Astrocyte (in vitro differentiated cells and primary cell): ENCODE data around the gene BARX2. TPM values are rescaled to one million over a fixed set of nuclear protein-coding genes. Genes with fewer than 3 reads are reported as not detected.

Source experiments
- DNase-seq: peaks from one replicate; pipeline ENCODE4 v3.0.0-alpha.2; 2010; ENCODE audit warnings: low read depth
- FAIRE-seq: peaks from 2 replicates; lab custom pipeline; 2011; peaks lifted over from hg19 to GRCh38; lab: Jason Lieb, UNC
- H2AFZ ChIP-seq: 2 replicates; pipeline ENCODE4 v1.6.0; 2012; ENCODE audit warnings: low read depth, low read length, inconsistent platforms
- H3K27ac ChIP-seq: 2 replicates; pipeline ENCODE4 v1.5.1; 2011; ENCODE audit warnings: low read depth, low read length, inconsistent platforms
- H3K27me3 ChIP-seq: 2 replicates; pipeline ENCODE4 v1.6.0; 2011; ENCODE audit warnings: low read length, inconsistent platforms; ENCODE audit not compliant: insufficient read depth
- H3K36me3 ChIP-seq: 2 replicates; pipeline ENCODE4 v1.5.1; 2011; ENCODE audit warnings: low read length, inconsistent platforms; ENCODE audit not compliant: insufficient read depth
- H3K4me1 ChIP-seq: 2 replicates; pipeline ENCODE4 v1.5.1; 2011; ENCODE audit warnings: low read length, inconsistent platforms; ENCODE audit not compliant: insufficient read depth
- H3K4me2 ChIP-seq: 2 replicates; pipeline ENCODE4 v1.6.0; 2012; ENCODE audit warnings: low read length, inconsistent platforms
- H3K4me3 ChIP-seq: 2 replicates; pipeline ENCODE4 v1.5.1; 2011; ENCODE audit warnings: low read depth, mild to moderate bottlenecking, low read length, inconsistent platforms; ENCODE audit not compliant: insufficient read depth
- H3K79me2 ChIP-seq: 2 replicates; pipeline ENCODE4 v1.6.0; 2012; ENCODE audit warnings: mild to moderate bottlenecking, low read length, inconsistent platforms; ENCODE audit not compliant: insufficient read depth
- H3K9ac ChIP-seq: 2 replicates; pipeline ENCODE4 v1.6.0; 2012; ENCODE audit warnings: mild to moderate bottlenecking, low read length, inconsistent platforms
- H3K9me3 ChIP-seq: 2 replicates; pipeline ENCODE4 v1.5.1; 2012; ENCODE audit warnings: low read depth, mild to moderate bottlenecking, low read length, inconsistent platforms; ENCODE audit not compliant: insufficient read depth
- H4K20me1 ChIP-seq: 2 replicates; pipeline ENCODE4 v1.6.0; 2012; ENCODE audit warnings: low read length, inconsistent platforms; ENCODE audit not compliant: insufficient read depth
- H3K27ac Mint-ChIP-seq: one replicate; pipeline ENCODE4 v1.8.0; 2021; ENCODE audit warnings: mild to moderate bottlenecking, mixed read lengths; ENCODE audit not compliant: unreplicated experiment
- H3K27me3 Mint-ChIP-seq: one replicate; pipeline ENCODE4 v1.8.0; 2021; ENCODE audit warnings: low read depth, mixed read lengths; ENCODE audit not compliant: unreplicated experiment
- H3K36me3 Mint-ChIP-seq: one replicate; pipeline ENCODE4 v1.8.0; 2021; ENCODE audit warnings: low read depth, mixed read lengths; ENCODE audit not compliant: unreplicated experiment
- H3K4me1 Mint-ChIP-seq: one replicate; pipeline ENCODE4 v1.8.0; 2021; ENCODE audit warnings: low read depth, mixed read lengths; ENCODE audit not compliant: unreplicated experiment
- H3K4me3 Mint-ChIP-seq: one replicate; pipeline ENCODE4 v1.8.0; 2021; ENCODE audit warnings: mild to moderate bottlenecking, moderate library complexity, mixed read lengths; ENCODE audit not compliant: unreplicated experiment
- H3K9me3 Mint-ChIP-seq: one replicate; pipeline ENCODE4 v1.8.0; 2021; ENCODE audit warnings: mild to moderate bottlenecking, mixed read lengths; ENCODE audit not compliant: unreplicated experiment
- CTCF ChIP-seq: IDR thresholded peaks from 2 replicates; pipeline ENCODE4 v1.5.1; 2011; ENCODE audit warnings: low read depth, mild to moderate bottlenecking, inconsistent platforms, low read length, moderate library complexity; ENCODE audit not compliant: insufficient read depth
- EZH2 ChIP-seq: IDR thresholded peaks from 2 replicates; pipeline ENCODE4 v1.6.1; 2012; ENCODE audit warnings: mild to moderate bottlenecking, low read length, inconsistent platforms; ENCODE audit not compliant: insufficient read depth
- total RNA-seq: library from RNA; stranded (reverse); gene quantifications from 2 replicates; pipeline ENCODE4 v1.2.1, GENCODE V29; 2021

BARX2 gene
- total RNA-seq, 1 donor from 2014 or later = not detected

DNA sequence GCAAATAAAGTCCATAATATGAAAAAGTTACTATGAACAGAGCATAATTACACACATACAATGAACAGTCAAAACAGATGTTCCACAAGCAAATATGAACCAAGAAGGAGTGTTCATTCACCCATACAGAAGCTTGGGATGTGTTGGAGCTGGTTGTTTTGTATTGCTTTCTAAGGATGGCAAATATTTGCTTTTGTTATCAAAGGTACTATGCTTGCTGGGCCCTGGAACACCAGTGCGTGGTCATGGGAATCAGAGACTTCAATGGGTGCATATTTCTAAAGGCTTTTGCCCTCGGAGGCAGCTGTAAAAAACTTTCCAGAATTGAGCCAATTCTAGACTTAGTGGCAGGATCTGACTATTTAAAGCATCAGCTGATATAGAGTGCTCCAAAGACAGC is 85.1 kb downstream of the BARX2 start:
- H3K36me3 Mint-ChIP-seq = no peaks in the 10 kb centered on the region
- Histone ChIP-seq H3K27ac (no peak overlapping the region), H2AFZ (no peak overlapping the region), H3K27me3 (no peaks in the 10 kb centered on the region), H3K36me3 (no peaks in the 10 kb centered on the region), H3K4me3 (no peak overlapping the region), H3K9ac (no peak overlapping the region), H3K4me1 (no peaks in the 10 kb centered on the region), H3K4me2 (no peak overlapping the region), H3K79me2 (no peaks in the 10 kb centered on the region), H4K20me1 (no peaks in the 10 kb centered on the region), H3K9me3 (no peaks in the 10 kb centered on the region)
- no peak overlapping the region for H3K27ac Mint-ChIP-seq
- TF ChIP-seq CTCF = no peak
- H3K4me1 Mint-ChIP-seq = no peaks in the 10 kb centered on the region
- H3K27me3 Mint-ChIP-seq = peaks cover 10% of the 10 kb centered on the region
- no peak for FAIRE-seq
- H3K4me3 Mint-ChIP-seq = no peak overlapping the region
- no peak for DNase-seq
- peaks cover 5% of the 10 kb centered on the region for H3K9me3 Mint-ChIP-seq

GRCh38 chr11:129484068-129484467 is 108.4 kb downstream of the BARX2 start:
- Mint-ChIP-seq H3K9me3 (no peaks in the 10 kb centered on the region), H3K4me3 (no peak overlapping the region), H3K27ac (no peak overlapping the region), H3K4me1 (peaks cover 2% of the 10 kb centered on the region), H3K36me3 (no peaks in the 10 kb centered on the region), H3K27me3 (no peaks in the 10 kb centered on the region)
- H3K4me1 ChIP-seq = no peaks in the 10 kb centered on the region
- H3K4me2 ChIP-seq = no peak overlapping the region
- no peak for FAIRE-seq
- no peaks in the 10 kb centered on the region for H3K36me3 ChIP-seq
- no peaks in the 10 kb centered on the region for H4K20me1 ChIP-seq
- H2AFZ ChIP-seq = no peak overlapping the region
- H3K79me2 ChIP-seq = no peaks in the 10 kb centered on the region
- no peak overlapping the region for H3K4me3 ChIP-seq
- H3K27me3 ChIP-seq = no peaks in the 10 kb centered on the region
- DNase-seq = no peak
- H3K27ac ChIP-seq = no peak overlapping the region
- H3K9me3 ChIP-seq = no peaks in the 10 kb centered on the region
- no peak overlapping the region for H3K9ac ChIP-seq
- no peak for TF ChIP-seq CTCF
- no peak for TF ChIP-seq EZH2

- Mint-ChIP-seq H3K4me3 (no peak overlapping the region), H3K9me3 (peaks cover 10% of the 10 kb centered on the region), H3K4me1 (peaks cover 7% of the 10 kb centered on the region), H3K27ac (no peak overlapping the region), H3K27me3 (peaks cover 3% of the 10 kb centered on the region), H3K36me3 (no peaks in the 10 kb centered on the region)
- no peak overlapping the region for H3K4me2 ChIP-seq
- H4K20me1 ChIP-seq = no peaks in the 10 kb centered on the region
- no peaks in the 10 kb centered on the region for H3K27me3 ChIP-seq
- H3K9ac ChIP-seq = no peak overlapping the region
- H3K4me1 ChIP-seq = no peaks in the 10 kb centered on the region
- FAIRE-seq (no peak), DNase-seq (no peak)
- H3K27ac ChIP-seq = no peak overlapping the region
- peaks cover 7% of the 10 kb centered on the region for H3K9me3 ChIP-seq
- H2AFZ ChIP-seq = no peak overlapping the region
- no peaks in the 10 kb centered on the region for H3K36me3 ChIP-seq
- no peaks in the 10 kb centered on the region for H3K79me2 ChIP-seq
- TF ChIP-seq CTCF = no peak
- no peak for TF ChIP-seq EZH2
- no peak overlapping the region for H3K4me3 ChIP-seq
These were observed 113.6 kb downstream of the BARX2 start for GRCh38 chr11:129489249-129489648.
